GM21786 (cell line): ENCODE measurements around the gene KIF22.
"Not testable (repeated sequence)": the region's sequence is repeated elsewhere in the genome, so short reads cannot be mapped to it uniquely, and the experiment has no call there.

Source experiments
- ATAC-seq: cut with Tn5 transposase; IDR thresholded peaks from one replicate; pipeline ENCODE4 v1.9.1; 2021; ENCODE audit not compliant: unreplicated experiment

KIF22 gene

DNA sequence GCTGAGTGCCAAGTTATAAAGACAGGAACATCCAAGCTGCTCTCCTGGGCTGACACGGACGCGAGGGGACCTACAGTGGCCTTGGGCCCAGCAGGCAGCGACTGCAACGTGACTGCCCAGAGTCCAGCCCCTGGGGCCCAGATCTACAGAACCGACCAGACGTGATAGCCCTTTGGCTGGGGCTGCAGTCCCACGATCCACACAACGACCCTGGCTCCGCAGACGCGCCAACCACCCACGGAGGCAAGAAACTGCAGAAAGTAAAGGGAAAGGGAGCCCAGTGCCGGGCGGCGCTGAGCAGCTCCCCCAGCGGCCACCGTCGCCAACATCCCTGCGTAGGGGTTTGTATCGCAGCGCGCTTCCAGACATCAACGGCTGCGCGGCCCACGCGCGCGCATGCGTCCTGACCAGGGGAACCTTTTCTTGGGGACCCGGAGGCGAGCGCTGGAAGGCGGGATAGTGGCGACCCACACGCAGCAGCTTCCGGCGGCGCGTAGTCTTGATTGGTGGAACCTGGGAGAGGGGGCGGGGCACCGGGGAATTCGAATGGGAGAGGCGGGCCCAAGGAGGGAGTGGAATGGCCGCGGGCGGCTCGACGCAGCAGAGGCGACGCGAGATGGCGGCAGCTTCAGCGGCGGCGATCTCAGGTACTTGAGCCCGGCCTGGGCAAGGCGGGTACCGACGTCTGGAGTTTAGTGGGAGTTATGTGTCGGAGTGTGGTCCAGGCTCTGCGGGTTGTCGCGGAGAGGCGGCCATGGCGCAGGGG is at the start of gene KIF22:
Gene KIF22 (plus strand): TSS at position 569 of the 766 bp plus-strand sequence. CDS start 9 bp downstream, at position 578.
- peak; percentile 89 for ATAC-seq

DNA sequence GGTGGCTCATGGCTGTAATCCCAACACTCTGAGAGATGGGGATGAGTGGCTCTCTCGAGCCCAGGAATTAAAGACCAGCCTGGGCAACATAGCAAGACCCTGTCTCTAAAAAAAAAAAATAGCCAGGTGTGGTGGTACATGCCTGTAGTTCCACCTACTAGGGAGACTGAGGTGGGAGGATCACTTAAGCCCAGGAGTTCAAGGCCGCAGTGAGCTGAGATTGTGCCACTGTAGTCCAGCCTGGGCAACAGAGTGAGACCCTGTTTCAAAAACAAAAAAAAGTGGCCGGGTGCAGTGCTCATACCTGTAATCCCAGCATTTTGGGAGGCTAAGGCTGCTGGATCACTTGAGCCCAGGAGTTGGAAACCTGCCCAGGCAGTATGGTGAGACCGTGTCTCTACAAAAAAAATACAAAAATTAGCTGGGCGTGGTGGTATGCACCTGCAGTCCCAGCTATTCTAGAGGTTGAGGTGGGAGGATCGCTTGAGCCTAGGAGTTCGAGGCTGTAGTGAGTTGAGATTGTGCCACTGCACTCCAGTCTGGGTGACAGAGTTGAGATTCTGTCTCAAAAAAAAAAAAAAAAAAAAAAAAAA is 47.8 kb upstream of the KIF22 start:
- ATAC-seq, result no peak

DNA sequence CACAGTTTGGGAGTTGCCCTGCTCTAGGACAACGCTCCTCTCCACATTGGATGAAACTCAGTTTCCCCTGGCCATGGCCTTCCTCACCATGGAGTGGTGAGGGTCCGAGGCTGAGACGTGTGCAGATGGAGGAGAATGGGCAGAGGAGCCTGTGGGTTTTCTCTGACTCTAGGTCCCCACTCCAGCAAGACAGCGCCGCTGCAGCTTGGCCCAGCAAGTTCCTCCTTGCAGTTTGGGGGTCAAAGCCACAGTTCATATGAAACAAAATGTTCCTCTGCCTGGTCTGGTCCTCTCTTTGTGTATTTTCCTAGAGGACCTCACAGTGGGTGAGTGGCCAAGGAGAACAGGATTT is 47.1 kb upstream of the KIF22 start:
- no peak for ATAC-seq

DNA sequence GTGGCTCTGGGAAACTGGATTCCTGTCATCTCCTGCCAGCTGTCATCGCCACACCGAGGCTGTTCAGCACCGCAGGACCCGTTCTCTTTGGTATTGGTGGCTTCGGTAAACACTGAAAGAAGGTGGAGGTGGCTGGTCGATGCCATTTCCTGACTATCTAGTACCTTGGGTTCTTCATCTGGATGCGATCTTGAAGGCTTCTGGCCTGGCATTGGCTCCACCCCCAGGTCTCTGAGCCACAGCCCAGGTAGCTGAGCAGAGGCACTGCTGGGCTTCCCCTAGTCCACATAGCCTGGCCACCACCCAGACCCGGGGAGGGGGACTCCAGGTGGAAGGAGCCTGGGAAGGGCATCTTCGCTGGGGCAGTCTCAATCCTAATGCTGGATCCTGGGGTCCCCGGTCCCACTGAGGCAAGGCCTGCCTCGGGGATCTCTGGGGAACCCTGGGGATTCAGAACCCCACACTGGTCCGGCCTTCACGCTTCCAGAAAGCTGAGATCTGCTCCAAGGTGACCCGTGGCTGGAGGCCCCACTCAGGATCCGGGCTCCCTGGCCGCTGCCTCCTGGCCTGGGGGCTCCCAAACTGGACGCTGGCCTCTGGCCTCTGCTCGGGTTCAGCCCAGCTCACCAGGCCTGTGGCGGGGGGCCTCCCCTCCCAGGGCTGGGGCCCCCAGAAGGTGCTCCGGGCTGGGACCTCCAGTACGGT is 46.6 kb upstream of the KIF22 start:
- no peak for ATAC-seq

DNA sequence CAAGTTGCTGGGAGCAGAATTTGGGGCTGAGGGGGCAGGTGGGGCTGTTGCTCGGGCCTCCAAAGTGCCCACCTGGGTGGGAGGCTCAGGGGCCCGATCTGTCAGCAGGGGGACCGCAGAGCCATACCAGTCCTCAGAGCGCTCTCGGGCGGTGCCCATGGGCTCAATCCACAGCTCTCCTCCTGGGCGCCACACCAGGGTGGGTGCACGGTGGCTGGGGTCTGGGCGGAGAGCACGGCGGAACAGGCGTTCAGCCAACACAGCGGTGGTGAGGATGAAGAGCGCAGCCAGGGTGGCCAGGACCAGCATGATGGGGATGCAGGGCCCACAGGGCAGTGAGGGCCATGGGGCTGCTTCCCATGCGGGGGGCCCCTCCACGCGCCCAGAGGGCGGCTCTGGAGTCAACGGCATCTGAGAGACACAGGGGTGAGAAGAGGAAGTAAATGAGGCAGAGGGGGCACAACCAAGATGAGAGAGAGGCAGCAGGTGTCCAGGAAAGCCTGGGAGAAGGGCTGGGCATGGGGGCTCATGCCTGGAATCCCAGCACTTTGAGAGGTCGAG is 45.9 kb upstream of the KIF22 start:
- ATAC-seq, result no peak

DNA sequence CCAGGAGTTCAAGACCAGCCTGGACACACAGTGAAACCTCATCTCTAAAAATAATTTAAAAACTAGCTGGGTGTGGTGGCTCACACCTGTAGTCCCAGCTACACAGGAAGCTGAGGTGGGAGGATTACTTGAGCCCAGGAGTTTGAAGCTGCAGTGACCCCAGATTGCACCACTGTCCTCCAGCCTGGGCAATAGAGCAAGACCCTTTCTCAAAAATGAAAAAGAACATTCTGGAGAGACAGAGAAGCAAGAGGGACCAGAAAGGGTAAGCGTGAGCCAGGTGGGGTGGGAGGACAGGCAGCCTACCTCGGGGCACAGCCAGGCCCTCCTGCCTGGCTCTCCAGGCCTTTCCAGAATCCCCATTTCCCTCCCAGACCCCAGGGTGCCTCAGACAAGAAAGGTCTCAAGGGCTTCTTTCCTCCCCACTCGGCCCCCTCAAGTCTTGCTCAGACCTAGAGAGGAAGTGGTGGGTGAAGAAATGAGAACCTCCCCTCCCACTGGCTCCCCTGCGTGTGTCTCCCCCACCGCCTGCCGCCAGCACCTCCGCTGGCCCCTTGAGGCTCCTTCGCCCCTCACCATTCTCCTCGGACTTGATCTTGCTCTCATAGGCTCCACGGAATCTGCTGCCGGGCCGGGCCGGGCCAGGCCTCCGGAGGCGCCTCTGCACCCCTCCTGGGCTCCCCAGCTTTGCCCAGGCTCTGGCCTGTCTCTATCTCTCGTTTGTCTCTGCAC is 45.3 kb upstream of the KIF22 start:
- ATAC-seq, result peak; percentile 36

DNA sequence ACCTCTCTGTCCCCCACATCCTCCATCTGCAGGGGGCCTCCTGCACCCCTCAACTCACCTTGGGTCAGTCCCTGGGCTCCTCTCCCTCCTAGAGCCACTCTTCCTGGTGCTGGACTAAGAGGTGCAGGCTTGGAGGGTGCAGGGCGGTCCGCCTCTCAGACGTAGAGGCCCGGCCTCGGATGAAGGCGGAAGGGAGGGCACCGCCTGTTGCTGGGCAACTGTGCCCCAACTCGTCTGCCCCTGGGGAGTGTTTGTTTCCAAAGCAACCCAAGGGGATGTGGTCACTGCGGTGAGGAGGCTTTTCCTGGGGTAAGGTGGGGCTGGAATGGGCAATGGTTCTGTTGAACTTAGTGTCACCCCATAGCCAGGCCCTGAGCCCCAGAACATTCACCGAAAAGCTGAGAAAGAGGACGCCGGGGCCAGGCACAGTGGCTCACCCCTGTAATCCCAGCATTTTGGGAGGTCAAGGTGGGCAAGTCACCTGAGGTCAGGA is 44.7 kb upstream of the KIF22 start, which contains the start of gene C16orf54:
Gene C16orf54 (minus strand): TSS at position 138 of the 493 bp plus-strand sequence. CDS start 1,039 bp downstream, outside the sequence.
- ATAC-seq, result peak; percentile 84

DNA sequence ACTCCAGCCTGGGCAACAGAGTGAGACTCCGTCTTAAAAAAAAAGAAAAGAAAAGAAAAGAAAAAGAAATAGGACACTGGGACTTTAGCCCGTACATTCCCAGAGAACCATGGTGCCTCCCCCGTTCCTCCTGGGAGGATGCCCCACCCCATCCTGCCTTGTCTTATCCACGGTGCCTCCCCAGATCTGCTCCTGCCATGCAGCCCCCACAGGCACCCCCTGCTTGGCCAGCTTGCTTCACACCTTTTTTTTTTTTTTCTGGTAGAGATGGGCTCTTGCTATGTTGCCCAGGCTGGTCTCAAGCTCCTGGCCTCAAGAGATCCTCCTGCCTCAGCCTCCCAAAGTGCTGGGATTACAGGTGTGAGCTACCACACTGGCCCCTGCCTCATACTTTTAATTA is 44.0 kb upstream of the KIF22 start:
- ATAC-seq, result not testable (repeated sequence)

DNA sequence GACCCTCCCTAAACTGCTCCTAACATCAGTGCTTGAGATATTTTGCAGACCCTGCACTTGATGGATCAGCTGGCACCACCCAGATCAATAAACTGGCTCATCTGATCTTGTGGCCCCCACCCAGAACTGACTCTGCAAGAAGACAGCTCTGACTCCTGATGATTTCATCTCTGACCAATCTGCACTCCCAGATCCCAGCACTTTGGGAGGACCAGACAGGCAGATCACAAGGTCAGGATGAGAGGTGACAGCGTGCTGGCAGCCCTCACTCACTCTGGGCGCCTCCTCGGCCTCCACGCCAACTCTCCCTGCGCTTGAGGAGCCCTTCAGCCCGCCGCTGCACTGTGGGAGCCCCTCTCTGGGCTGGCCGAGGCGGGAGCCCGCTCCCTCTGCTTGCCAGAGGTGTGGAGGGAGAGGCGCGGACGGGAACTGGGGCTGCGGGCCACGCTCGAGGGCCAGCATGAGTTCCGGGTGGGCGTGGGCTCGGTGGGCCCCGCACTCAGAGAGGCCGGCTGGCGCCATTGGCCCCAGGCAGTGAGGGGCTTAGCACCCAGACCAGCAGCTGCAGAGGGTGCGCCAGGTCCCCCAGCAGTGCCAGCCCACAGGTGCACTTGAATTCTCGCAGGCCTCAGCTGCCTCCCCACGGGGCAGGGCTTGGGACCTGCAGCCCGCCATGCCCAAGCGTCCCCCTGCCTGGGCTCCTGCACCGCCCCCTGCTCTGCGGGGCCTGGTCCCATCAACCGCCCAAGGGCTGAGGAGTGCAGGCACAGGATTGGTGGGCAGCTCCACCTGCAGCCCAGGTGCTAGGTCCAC is 42.4 kb upstream of the KIF22 start:
- no peak for ATAC-seq

DNA sequence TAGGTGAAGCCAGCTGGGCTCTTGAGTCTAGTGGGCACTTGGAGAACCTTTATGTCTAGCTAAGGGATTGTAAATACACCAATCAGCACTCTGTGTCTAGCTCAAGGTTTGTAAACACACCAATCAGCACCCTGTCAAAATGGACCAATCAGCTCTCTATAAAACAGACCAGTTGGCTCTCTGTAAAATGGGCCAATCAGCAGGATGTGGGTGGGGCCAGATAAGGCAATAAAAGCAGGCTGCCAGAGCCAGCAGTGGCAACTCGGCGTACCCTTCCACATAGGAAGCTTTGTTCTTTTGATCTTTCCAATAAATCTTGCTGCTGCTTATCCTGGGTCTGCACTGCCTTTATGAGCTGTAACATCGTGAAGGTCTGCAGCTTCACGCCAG is 41.8 kb upstream of the KIF22 start:
- not testable (repeated sequence) for ATAC-seq

DNA sequence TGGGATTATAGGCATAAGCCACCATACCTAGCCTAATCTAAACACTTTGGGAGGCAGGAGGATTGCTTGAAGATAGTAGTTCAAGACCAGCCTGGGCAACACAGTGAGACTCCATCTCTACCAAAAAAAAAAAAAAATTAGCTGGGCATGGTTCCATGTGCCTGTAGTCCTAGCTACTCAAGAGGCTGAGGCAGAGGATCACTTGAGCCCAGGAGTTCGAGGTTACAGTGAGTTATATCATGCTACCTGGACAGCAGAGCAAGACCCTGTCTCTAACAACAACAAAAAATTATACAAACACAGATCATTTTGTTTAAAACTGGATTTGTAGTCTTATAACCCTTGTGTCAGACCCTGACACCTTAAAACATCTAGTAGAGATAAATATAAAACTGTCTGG is 37.0 kb upstream of the KIF22 start:
- ATAC-seq, result no peak

DNA sequence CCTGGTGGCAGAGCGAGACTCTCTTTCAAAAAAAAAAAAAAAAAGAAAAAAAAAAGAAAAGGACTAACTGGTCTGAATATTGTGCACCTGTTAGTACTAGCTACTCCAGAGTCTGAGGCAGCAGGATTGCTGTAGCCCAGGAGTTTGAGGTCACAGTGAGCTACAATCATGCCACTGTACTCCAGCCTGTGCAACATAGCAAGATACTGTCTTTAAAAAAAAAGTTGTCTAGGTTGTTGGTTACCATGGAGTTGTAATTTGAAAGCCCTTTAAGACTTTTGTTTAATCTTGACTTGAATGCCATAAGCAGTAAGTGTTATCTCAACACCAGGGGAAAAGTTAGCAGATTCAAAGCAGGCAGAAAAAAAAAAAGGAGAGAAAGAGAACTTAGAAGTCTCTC is 33.9 kb upstream of the KIF22 start:
- no peak for ATAC-seq

DNA sequence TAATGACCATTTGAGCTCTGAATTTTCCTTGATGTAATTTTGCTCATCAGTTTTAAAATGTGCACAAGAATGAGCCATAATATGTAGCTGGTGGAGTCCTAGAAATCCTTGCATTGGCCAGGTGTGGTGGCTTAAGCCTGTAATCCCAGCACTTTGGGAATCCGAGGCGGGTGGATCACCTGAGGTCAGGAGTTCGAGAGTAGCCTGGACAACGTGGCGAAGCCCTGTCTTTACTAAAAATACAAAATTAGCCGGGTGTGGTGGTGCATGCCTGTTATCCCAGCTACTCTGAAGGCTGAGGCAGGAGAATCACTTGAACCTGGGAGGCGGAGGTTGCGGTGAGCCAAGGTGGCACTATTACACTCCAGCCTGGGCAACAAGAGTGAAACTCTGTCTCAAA is 33.5 kb upstream of the KIF22 start:
- ATAC-seq, result not testable (repeated sequence)

DNA sequence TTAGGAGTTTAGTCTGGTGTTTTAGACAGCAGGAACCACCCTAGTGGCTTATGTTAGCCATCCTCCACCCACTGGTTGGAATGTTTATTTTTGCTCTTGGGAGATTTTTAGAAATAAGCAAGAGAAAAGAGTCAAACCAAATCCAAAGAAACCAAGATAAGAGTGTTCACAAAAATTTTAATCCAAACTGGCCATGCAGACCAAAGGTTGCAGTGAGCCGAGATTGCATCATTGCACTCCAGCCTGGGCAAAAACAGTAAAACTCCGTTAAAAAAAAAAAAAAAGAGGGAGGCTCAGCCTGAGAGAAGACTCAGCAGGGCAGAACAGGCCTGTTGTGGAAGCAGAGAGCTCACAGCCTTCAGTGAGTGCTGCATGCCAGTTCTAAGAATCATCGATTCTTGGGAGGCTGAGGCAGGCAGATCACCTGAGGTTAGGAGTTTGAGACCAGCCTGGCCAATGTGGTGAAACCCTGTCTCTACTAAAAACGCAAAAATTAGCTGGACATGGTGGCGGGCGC is 32.5 kb upstream of the KIF22 start:
- no peak for ATAC-seq

DNA sequence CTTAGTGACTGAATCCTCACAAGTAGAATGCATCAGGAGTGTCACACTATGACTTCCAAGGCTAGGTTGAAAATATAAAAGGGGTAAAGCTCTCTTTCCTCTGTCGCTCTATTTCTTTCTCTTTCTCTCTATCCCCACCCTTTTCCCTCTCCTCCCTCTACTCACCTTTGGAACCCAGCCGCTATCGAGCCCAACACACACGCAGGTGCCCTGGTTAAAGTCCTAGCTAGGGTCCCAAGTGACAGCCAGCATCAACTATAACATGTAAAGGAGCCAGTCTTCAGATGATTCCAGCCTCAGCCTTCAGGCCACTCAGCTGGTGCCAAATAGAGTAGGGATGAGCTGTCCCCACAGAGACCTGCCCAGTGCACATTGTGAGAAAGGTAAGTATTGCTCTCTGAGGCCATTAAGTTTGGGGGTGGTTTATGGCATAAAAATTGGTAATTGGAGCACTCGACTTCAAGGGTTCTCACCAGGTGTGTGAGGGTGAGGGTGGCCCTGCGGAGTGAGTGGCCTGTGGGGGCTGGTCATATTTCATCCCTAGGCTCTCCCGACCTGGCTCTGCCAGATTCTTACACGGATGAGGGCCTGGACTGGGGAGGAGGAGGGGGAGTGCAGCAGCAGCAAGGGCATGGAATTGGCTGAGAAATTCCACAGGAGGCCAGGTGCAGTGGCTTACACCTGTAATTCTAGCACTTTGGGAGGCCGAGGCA is 29.8 kb upstream of the KIF22 start:
- ATAC-seq, result no peak

DNA sequence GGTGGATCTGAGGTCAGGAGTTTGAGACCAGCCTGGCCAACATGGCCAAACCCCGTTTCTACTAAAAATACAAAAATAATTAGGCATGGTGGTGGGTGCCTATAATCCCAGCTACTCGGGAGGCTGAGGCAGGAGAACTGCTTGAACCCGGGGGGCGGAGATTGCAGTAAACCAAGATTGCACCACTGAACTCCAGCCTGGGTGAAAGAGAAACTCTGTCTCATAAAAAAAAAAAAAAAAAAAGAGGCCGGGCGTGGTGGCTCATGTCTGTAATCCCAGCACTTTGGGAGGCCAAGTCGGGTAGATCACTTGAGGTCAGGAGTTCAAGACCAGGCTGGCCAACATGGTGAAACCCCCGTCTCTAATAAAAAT is 29.3 kb upstream of the KIF22 start:
- not testable (repeated sequence) for ATAC-seq

DNA sequence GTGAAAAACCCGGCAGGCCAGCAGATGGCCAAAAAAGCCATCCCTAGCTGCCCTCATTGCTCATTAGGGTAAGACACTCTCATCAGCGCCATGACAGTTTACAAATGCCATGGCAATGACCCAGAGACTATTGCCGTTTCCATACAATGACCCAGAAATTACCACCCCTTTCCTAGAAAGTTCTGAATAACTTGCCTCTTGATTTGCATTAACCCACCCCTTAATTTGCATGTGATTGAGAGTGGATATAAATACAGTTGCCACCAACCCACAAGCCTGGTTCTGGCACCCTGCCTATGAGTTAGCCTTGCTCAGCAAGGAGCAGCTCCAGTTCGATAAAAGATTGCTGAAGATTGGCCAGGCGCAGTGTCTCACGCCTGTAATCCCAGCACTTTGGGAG is 28.7 kb upstream of the KIF22 start:
- no peak for ATAC-seq

DNA sequence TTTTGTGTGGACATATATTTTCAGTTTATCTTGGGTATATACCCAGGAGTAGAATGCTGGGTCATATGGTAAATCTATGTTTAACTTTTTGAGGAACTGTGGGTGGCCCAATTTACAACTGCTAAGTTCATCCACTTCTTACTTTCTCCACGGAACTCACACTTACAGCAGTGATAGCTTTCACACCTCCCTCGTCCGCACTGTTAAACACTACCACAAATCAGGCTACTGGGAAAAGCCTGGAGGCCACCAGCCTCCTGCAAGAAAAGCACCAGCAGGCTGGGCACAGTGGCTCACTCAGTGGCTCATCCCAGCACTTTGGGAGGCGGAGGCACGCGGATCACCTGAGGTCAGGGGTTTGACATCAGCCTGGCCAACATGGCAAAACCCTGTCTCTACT is 27.2 kb upstream of the KIF22 start:
- no peak for ATAC-seq
